Activated CD4-positive, alpha-beta T cell treated with anti-CD3 and anti-CD28 coated beads, Interleukin-2, amount 10 ng/mL, durations not matched to agents 7 days and 5 days (primary cell): ENCODE results near the gene SHISAL1. TPM values are rescaled to one million over a fixed set of nuclear protein-coding genes. Genes with fewer than 3 reads are reported as not detected.

Experiments used
- CTCF ChIA-PET: fragments of 350-600 bp; sonication (Branson Sonifier 250); formaldehyde crosslinking; loops from one replicate; lab custom pipeline; 2021; ENCODE audit warnings: antibody characterized with exemption; lab: Charles Lee
- POLR2A ChIA-PET: fragments of 350-600 bp; sonication (Branson Sonifier 250); formaldehyde crosslinking; loops from one replicate; lab custom pipeline; 2021; ENCODE audit warnings: antibody characterized with exemption; lab: Charles Lee
- DNase-seq: peaks from one replicate; pipeline ENCODE4 v3.0.0-alpha.2; 2020
- H3K27ac Mint-ChIP-seq: one replicate; pipeline ENCODE4 v1.8.0; 2021; ENCODE audit warnings: mild to moderate bottlenecking, moderate library complexity, mixed read lengths
- H3K27me3 Mint-ChIP-seq: one replicate; pipeline ENCODE4 v1.8.0; 2021; ENCODE audit warnings: mixed read lengths
- H3K36me3 Mint-ChIP-seq: one replicate; pipeline ENCODE4 v1.8.0; 2021; ENCODE audit warnings: low read depth, mixed read lengths
- H3K4me1 Mint-ChIP-seq: one replicate; pipeline ENCODE4 v1.8.0; 2021; ENCODE audit warnings: mixed read lengths
- H3K4me3 Mint-ChIP-seq: one replicate; pipeline ENCODE4 v1.8.0; 2021; ENCODE audit warnings: mild to moderate bottlenecking, moderate library complexity, mixed read lengths
- H3K9me3 Mint-ChIP-seq: one replicate; pipeline ENCODE4 v1.8.0; 2021; ENCODE audit warnings: mixed read lengths
- total RNA-seq, 2 experiments: library from RNA; stranded (reverse); gene quantifications; one replicate each; pipeline ENCODE4 v1.2.3, GENCODE V29; 2021

The SHISAL1 gene
- total RNA-seq, 2 experiments from 2014 or later: not detected

DNA sequence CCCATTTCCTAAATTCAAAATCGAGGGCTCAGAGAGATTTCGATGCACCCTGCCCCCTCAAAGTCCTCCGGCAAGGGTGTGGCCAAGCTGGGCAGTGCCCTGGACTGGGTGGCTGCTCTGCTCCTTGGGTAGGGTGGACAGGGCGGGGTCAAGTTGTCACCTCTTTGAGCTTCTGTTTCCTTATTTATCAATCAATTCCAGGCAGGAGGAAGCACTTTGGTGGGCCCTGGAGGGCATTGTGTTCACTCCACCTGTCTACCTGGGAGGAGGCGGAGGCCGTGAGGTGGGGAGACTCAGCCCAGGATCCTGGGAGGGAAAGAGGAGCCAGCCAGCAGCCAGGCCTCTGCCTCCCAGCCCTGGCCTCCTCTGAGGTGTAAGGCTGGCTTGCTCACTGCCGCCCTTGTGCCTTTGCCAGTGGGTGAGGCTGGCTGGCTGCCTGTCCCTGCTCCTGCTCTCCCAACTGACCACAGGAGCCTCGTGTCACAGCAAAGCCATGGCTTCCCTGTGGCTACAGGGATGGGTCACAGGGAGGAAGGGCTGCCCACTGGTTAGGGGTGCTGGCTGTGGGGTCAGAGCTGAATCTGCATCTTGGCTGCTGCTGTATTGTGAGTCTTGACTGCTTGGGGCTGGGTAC is 25.5 kb upstream of the SHISAL1 start:
- H3K4me3 Mint-ChIP-seq: no peak overlapping the region
- ChIA-PET POLR2A (no interaction called here), CTCF (no interaction called here)
- no peaks in the 10 kb centered on the region for H3K36me3 Mint-ChIP-seq
- DNase-seq: no peak
- no peaks in the 10 kb centered on the region for H3K27me3 Mint-ChIP-seq
- H3K4me1 Mint-ChIP-seq: no peaks in the 10 kb centered on the region
- no peaks in the 10 kb centered on the region for H3K9me3 Mint-ChIP-seq
- H3K27ac Mint-ChIP-seq: no peak overlapping the region

DNA sequence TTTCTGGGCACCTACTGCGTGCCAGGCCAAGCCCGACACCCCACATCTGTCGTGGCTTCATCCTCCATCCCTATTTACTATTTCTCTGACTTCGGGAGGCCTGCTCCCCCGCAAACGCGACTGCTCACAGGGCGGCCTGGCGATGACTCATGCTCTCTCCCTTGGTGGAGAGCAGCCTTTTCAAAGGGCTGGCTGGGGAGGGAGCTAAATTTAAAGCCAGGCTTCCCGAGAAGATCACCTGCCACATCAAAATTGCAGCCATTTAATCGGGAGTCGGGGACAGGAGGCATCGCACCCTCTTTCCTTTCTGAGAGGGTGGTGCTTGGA is 24.9 kb upstream of the SHISAL1 start:
- H3K4me3 Mint-ChIP-seq: no peak overlapping the region
- ChIA-PET POLR2A (no interaction called here), CTCF (no interaction called here)
- no peak overlapping the region for H3K27ac Mint-ChIP-seq
- H3K27me3 Mint-ChIP-seq: peaks cover 4% of the 10 kb centered on the region
- no peaks in the 10 kb centered on the region for H3K36me3 Mint-ChIP-seq
- H3K4me1 Mint-ChIP-seq: no peaks in the 10 kb centered on the region
- H3K9me3 Mint-ChIP-seq: no peaks in the 10 kb centered on the region
- DNase-seq: no peak

DNA sequence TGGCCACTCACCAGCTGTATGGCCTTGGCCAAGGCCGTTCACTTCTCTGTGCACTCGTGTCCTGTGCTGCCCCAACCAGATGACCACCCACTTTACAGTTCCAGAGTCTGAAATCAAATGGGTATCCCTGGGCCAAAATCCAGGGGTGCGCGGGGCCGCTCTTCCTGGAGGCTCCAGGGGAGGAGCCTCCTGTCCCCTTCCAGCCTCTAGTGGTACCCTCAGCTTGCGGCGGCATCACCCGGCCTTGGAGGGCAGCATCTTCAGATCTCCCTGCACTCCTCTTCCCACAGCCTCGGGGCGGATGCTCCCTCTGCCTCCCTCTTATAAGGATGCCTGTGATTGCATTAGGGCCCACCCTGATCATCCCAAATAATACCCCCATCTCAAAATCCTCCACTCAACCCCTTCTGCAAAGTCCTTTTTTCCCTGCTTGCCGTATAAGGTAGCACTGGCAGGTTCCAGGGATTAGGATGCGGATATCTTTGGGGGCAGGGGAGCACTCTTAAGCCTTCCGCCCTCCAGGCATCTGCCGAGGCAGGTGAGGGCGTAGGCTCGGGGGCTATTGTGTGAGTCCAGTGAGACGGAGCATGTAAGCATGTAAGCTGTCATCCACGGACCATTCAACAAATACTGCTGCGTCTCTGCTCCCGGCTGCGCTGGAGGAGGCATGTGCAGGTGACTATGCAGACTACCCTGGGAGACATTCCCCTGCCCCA is 24.4 kb upstream of the SHISAL1 start:
- no peak for DNase-seq
- Mint-ChIP-seq H3K9me3 (no peaks in the 10 kb centered on the region), H3K36me3 (no peaks in the 10 kb centered on the region), H3K4me1 (peaks cover 2% of the 10 kb centered on the region), H3K27ac (no peak overlapping the region), H3K27me3 (peaks cover 9% of the 10 kb centered on the region), H3K4me3 (no peak overlapping the region)
- POLR2A ChIA-PET: no interaction called here
- CTCF ChIA-PET: no interaction called here

DNA sequence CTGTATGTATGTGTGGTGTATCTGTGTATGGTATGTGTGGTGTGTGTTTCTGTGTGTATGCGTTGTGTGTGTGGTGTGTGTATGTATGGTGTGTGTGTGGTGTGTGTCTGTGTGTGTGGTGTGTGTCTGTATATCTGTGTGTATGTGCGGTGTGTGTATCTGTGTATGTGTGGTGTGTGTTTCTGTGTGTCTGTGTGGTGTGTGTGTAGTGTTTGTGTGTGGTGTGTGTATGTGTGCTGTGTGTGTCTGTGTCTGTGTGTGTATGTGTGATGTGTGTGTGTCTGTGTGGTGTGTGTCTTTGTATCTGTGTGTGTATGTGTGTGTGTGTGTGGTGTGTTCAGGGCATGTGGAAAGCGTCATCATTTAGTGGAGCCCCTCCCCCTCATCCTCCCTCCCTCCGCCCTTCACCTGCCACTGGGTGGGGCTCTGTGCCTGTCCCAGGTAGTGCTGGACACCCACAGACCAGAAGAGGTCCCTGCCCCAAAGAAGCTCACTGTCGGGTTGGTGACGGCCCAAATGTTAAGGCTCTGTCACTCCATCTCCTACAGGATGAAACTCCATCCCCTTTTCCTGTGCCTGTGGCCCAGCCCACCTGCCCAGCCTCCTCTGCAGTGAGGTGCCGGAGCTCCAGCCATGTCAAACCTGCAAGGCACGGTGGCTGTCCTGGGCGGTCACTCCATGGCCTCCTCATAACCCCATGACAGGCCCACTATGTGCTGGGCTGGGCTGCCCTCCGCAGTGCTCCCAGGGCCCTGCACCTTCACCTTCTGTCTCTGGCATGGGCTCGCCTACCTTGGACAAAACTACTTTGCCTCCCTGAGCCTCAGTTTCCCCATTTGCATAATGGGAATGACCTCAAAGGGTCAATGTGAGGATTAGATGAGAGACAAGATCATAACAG is 23.4 kb upstream of the SHISAL1 start:
- H3K4me3 Mint-ChIP-seq: no peak overlapping the region
- no peaks in the 10 kb centered on the region for H3K36me3 Mint-ChIP-seq
- peak; percentile 14 for DNase-seq
- H3K27ac Mint-ChIP-seq: no peak overlapping the region
- CTCF ChIA-PET: no interaction called here
- peaks cover 4% of the 10 kb centered on the region for H3K4me1 Mint-ChIP-seq
- H3K9me3 Mint-ChIP-seq: no peaks in the 10 kb centered on the region
- POLR2A ChIA-PET: no interaction called here
- peaks cover 12% of the 10 kb centered on the region for H3K27me3 Mint-ChIP-seq

DNA sequence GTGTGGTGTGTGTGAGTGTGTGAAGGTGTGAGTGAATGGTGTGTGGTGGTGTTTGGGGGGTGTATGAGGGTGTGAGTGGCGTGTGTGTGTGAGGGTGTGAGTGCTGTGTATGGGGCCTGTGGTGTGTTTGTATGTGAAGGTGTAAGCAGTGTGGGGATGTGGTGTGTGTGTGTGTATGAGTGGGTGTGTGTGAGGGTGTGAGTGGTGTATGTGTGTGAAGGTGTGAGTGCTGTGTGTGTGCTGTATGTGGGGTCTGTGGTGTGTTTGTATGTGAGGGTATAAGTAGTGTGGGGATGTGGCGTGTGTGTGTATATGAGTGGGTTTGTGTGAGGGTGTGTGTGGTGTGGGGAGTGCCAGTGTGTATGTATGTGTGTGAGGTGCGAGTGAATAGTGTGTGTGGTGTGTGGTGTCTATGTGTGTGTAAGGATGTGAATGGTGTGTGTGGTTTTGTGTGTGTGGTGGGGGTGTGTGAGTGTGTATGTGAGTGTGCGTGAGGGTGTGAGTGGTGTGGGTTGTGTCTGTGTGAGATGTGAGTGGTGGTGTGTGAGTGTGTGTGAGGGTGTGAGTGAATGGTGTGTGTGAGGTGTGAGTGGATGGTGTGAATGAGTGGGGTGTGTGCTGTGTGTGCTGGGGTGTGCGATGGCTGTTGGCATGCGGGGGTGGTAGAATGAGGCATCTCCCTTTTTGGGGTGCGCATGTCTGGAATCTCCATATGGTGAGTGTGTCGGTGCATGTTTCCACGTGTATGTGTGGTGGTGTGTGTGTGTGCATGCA is 22.5 kb upstream of the SHISAL1 start:
- Mint-ChIP-seq H3K4me1 (peaks cover 5% of the 10 kb centered on the region), H3K27me3 (peaks cover 15% of the 10 kb centered on the region), H3K36me3 (no peaks in the 10 kb centered on the region), H3K9me3 (no peaks in the 10 kb centered on the region), H3K27ac (no peak overlapping the region), H3K4me3 (no peak overlapping the region)
- DNase-seq: no peak
- ChIA-PET POLR2A (no interaction called here), CTCF (no interaction called here)

DNA sequence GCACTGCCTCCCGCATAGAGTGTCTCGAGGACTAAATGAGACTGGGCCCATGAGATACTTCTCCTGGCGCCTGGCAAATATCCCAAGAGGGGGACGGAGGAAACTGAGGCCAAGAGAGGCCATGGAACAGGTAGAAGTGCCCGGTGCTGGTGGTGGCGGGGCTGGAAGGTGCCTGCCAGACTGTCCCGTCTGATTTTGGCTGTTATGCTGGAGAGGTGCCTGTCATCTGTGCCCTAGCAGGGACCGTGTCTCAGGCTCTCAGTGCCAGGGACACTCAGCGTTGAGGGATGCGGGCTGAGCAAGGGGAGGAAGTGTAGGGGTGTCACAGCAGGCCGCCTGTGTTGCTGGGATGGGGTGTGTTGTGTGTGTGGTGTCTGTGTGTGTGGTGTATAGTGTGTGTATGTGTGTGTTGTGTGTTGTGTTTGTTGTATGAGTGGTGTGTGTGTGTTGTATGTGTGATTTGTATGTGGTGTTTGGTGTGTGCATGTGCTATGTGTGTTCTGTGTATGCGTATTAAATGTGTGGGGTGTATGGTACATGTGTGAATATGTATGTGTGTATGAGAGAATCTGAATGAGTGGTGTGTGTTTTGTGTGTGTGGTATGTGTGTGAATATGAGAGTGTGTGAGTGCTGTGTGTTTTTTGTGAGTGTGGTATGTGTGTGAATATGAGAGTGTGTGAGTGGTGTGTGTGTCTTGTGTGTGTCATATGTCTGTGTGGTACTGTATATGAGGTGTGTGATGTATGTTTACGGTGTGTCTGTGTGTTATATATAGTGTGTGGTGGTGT is 21.3 kb upstream of the SHISAL1 start:
- H3K27ac Mint-ChIP-seq: no peak overlapping the region
- peaks cover 16% of the 10 kb centered on the region for H3K4me1 Mint-ChIP-seq
- H3K27me3 Mint-ChIP-seq: peaks cover 27% of the 10 kb centered on the region
- no peaks in the 10 kb centered on the region for H3K36me3 Mint-ChIP-seq
- H3K4me3 Mint-ChIP-seq: no peak overlapping the region
- no peaks in the 10 kb centered on the region for H3K9me3 Mint-ChIP-seq
- POLR2A ChIA-PET: no interaction called here
- CTCF ChIA-PET: no interaction called here
- no peak for DNase-seq

DNA sequence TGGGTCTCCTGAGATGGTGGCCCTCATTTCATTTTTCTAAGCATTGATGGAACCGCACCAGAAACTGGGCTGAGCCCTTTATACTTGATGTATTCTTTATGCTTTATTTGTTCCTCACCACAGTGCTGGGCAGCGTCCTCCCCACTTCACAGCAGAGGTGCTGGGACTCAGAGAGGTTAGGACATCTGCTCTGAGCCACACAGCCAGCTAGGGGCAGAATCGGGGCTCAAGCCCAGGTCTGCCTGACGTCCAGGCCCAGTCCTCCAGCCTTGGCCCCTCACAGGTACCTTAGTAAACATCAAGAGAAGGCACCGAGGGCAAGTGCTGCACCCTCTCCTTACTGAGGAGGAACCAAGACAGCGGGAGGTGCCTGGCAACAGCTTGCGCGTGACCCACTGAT is 20.2 kb upstream of the SHISAL1 start:
- Mint-ChIP-seq H3K27me3 (peaks cover 36% of the 10 kb centered on the region), H3K27ac (no peak overlapping the region), H3K36me3 (no peaks in the 10 kb centered on the region), H3K9me3 (no peaks in the 10 kb centered on the region), H3K4me3 (no peak overlapping the region), H3K4me1 (peaks cover 20% of the 10 kb centered on the region)
- CTCF ChIA-PET: no interaction called here
- POLR2A ChIA-PET: no interaction called here
- no peak for DNase-seq

DNA sequence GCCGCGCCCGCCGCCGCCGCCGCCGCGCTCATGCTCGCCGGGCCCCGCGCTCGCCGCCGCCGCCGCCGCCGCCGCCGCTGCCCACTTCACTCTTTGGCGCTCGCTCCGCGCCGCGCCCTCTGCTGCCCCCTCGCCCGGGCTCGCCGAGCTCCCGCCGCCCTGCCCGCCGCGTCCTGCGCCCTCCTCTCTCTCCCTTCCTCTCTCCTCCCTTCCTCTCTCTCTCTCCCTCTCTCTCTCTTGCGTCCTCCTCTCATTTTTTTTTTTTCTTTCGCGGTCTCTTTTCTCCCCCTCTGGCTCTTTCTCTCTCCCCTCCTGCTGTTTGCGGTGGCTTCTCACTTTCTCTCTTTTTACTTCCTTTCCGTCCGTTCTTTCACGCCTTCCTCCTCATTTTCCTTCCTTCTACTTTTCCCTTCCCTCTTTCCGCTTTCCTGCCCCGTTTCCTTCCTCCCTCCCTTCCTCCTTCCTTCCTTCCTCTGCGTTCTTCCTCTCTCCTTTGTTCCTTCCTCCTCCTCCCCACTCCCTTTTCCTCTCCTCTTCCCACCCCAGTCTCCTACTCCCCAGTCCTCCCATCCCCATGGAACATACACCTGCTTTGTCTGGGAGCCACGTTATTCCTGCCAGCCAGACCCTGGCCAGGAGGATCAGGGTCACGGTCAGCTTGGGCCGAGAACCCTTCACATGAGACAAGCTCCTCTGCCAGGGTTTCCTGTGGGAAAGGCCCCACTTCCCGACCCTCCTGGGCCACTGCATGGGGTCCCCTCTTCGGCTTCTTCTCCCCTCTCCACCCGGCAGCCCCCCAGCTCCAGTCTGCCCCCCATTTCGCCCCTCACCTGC is 19.3 kb upstream of the SHISAL1 start:
- Mint-ChIP-seq H3K4me3 (no peak overlapping the region), H3K27me3 (peaks cover 43% of the 10 kb centered on the region), H3K27ac (no peak overlapping the region), H3K4me1 (peaks cover 20% of the 10 kb centered on the region), H3K36me3 (no peaks in the 10 kb centered on the region), H3K9me3 (no peaks in the 10 kb centered on the region)
- no peak for DNase-seq
- CTCF ChIA-PET: no interaction called here
- POLR2A ChIA-PET: no interaction called here

DNA sequence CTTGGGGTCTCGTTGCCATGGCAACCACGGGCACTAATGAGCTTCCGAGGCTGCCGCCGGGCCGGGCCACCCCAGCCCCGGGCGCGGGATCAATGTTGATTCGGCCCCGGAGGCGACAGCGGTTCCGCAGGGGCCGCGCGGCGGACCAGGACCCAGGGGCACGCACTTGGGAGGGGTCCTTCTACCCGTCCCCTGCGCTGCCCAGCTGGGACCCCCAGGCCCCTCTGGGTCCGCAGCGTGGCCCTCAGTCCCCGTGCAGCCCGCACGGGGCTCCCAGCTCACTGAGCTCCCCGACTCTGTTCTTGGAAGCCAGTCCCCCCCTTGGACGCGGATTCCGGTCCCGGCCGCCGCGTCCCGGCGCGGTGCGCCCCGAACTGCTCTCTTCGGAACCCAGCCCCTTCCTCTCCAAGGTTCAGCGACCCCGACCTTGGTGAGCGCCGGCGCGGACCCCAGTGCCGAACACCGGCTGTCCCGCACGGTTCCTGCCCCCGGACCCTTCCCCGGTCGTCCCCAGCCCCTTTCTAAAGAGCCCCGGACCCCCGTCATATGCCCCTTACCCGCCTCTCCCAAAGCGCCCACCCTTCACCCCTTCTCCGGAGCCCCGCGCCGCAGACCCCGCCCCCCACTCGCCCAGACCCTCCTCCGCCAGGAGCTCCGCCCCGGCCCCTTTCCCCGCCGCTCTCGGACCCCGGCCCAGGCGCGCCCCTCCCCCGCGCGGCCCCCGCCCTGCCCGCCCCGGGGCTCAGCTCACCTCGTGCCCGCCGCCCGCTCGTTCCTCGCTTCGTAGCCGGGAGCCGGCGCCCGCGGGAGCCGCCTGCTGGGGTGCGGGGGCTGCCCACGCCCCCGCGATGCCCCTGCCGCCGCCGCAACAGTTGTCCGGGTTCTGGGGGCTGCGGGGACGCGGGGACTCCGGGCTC is 18.3 kb upstream of the SHISAL1 start:
- H3K27ac Mint-ChIP-seq: no peak overlapping the region
- H3K36me3 Mint-ChIP-seq: no peaks in the 10 kb centered on the region
- H3K4me1 Mint-ChIP-seq: peaks cover 24% of the 10 kb centered on the region
- peaks cover 53% of the 10 kb centered on the region for H3K27me3 Mint-ChIP-seq
- CTCF ChIA-PET: no interaction called here
- H3K9me3 Mint-ChIP-seq: no peaks in the 10 kb centered on the region
- POLR2A ChIA-PET: no interaction called here
- DNase-seq: no peak
- H3K4me3 Mint-ChIP-seq: no peak overlapping the region

DNA sequence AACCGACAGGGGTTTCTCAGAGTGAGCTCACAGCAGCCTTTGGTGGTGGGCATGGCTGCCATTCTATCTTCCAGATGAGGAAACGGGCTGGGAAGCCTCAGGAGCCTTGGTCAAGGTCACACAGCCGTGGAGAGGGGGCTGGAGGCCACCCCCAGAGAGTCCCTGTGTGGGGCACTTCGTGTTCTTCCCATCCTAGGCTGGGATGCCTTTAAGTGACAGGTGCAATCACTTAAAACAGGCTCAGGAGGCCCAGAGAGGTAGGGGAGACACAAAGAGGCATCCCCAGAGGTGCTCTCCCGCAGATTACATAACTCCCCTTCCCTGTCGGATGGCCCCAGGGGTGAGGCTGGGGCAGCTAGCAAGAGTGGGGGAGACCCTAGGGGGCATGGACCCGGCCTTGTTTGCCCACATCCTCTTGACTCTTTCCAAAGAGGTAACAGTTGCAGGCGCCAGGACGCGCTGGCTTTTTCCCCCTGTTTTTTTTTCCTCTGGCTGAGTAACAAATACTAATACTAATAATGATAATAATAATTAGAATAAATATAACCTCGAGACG is 17.5 kb upstream of the SHISAL1 start:
- peaks cover 59% of the 10 kb centered on the region for H3K27me3 Mint-ChIP-seq
- ChIA-PET POLR2A (no interaction called here), CTCF (no interaction called here)
- no peaks in the 10 kb centered on the region for H3K36me3 Mint-ChIP-seq
- H3K27ac Mint-ChIP-seq: no peak overlapping the region
- peaks cover 29% of the 10 kb centered on the region for H3K4me1 Mint-ChIP-seq
- no peak for DNase-seq
- no peaks in the 10 kb centered on the region for H3K9me3 Mint-ChIP-seq
- no peak overlapping the region for H3K4me3 Mint-ChIP-seq
